ENCODE data around the gene KDM4C. TPM values are rescaled to one million over a fixed set of nuclear protein-coding genes. Genes with fewer than 3 reads are reported as not detected.

Gene KDM4C
- total RNA-seq, 1 donor from 2014 or later = 16.5 TPM

GRCh38 chr9:6928863-6929262 lies 171.1 kb downstream of the KDM4C start:
- DNase-seq (ENCODE audit: low read depth) = no peak
- TF ChIP-seq CTCF (conservative IDR thresholded peaks at IDR 0.05; ENCODE audit: low read depth, low read length) = no peak
- no peak overlapping the region for H3K4me3 ChIP-seq (ENCODE audit: low read depth, low read length)

- H3K4me3 ChIP-seq (ENCODE audit: low read depth, low read length) = no peak overlapping the region
- no peak for DNase-seq (ENCODE audit: low read depth)
- no peak for TF ChIP-seq CTCF (conservative IDR thresholded peaks at IDR 0.05; ENCODE audit: low read depth, low read length)
Measured at GRCh38 chr9:6929441-6930215, 171.9 kb downstream of the KDM4C start.

GRCh38 chr9:6930827-6931226 lies 173.1 kb downstream of the KDM4C start:
- no peak for DNase-seq (ENCODE audit: low read depth)
- no peak overlapping the region for H3K4me3 ChIP-seq (ENCODE audit: low read depth, low read length)
- no peak for TF ChIP-seq CTCF (conservative IDR thresholded peaks at IDR 0.05; ENCODE audit: low read depth, low read length)

- no peak for TF ChIP-seq CTCF (conservative IDR thresholded peaks at IDR 0.05; ENCODE audit: low read depth, low read length)
- DNase-seq (ENCODE audit: low read depth) = peak; percentile 72
- H3K4me3 ChIP-seq (ENCODE audit: low read depth, low read length) = no peak overlapping the region
Measured at GRCh38 chr9:6931913-6932312, 174.1 kb downstream of the KDM4C start.

- no peak for DNase-seq (ENCODE audit: low read depth)
- TF ChIP-seq CTCF (conservative IDR thresholded peaks at IDR 0.05; ENCODE audit: low read depth, low read length) = no peak
- H3K4me3 ChIP-seq (ENCODE audit: low read depth, low read length) = no peak overlapping the region
Measured at GRCh38 chr9:6936103-6936502, 178.3 kb downstream of the KDM4C start.

- TF ChIP-seq CTCF (conservative IDR thresholded peaks at IDR 0.05; ENCODE audit: low read depth, low read length) = no peak
- no peak for DNase-seq (ENCODE audit: low read depth)
- no peak overlapping the region for H3K4me3 ChIP-seq (ENCODE audit: low read depth, low read length)
Measured at GRCh38 chr9:6937209-6937608, 179.4 kb downstream of the KDM4C start.

GRCh38 chr9:6938447-6938846 lies 180.7 kb downstream of the KDM4C start:
- no peak for TF ChIP-seq CTCF (conservative IDR thresholded peaks at IDR 0.05; ENCODE audit: low read depth, low read length)
- no peak overlapping the region for H3K4me3 ChIP-seq (ENCODE audit: low read depth, low read length)
- DNase-seq (ENCODE audit: low read depth) = peak; percentile 57
